Left ventricle myocardium superior (tissue), 1 donor: ENCODE measurements around the gene CAPSL. TPM values are rescaled to one million over a fixed set of nuclear protein-coding genes. Genes with fewer than 3 reads are reported as not detected.
"Not testable (repeated sequence)": the region's sequence is repeated elsewhere in the genome, so short reads cannot be mapped to it uniquely, and the experiment has no call there.

ENCODE experiments used
- ATAC-seq: fragments of 200-7000 bp; cut with Tn5 transposase; one replicate; pipeline ENCODE4 v1.9.1; 2020; ENCODE audit warnings: mild to moderate bottlenecking, moderate library complexity
- DNase-seq: peaks from one replicate; pipeline ENCODE4 v3.0.0-alpha.2; 2020
- intact Hi-C: fragments of 100-400 bp; cut with micrococcal nuclease; formaldehyde crosslinking; loops from one replicate; pipeline ENCODE4 v1.11.0; 2022
- long read RNA-seq: library from polyadenylated mRNA; unstranded; transcript quantifications from one replicate; pipeline ENCODE4 v2.0.0, GENCODE V29; 2021
- total RNA-seq: library from RNA; stranded (reverse); fragmentation: NEBNext Ultra II Directional; extraction: Animal tissue kit (Norgen Biotek cat#: 25700); gene quantifications from one replicate; pipeline ENCODE4 v1.2.1, GENCODE V29; 2021
- donor health status: DM: no; HTN: yes; CAD: no; lungs with severe emphysema.

The CAPSL gene
- not detected for total RNA-seq
- long read RNA-seq, result 0 reads

- no peak for ATAC-seq
- DNase-seq, result no peak
- intact Hi-C loops, result no loop called here
Observed at GRCh38 chr5:35938568-35939227, at the start of gene CAPSL. CAPSL (minus strand) TSS chr5:35938622; CDS start chr5:35921120, 17,502 bp downstream.

- intact Hi-C loops, result no loop called here
- ATAC-seq (no peak), DNase-seq (no peak)
Observed at GRCh38 chr5:35987776-35988175, 49.4 kb upstream of the CAPSL start.

- DNase-seq, result no peak
- no peak for ATAC-seq
- intact Hi-C loops, result no loop called here
Observed at GRCh38 chr5:35979715-35980114, 41.3 kb upstream of the CAPSL start.

GRCh38 chr5:35976859-35977258, 38.4 kb upstream of the CAPSL start:
- DNase-seq, intact Hi-C loops, ATAC-seq: not testable (repeated sequence)

GRCh38 chr5:35974570-35974969, 36.1 kb upstream of the CAPSL start:
- intact Hi-C loops, result no loop called here
- DNase-seq (no peak), ATAC-seq (no peak)

- DNase-seq (no peak), ATAC-seq (no peak)
- intact Hi-C loops, result no loop called here
Observed at GRCh38 chr5:35971878-35972210, 33.4 kb upstream of the CAPSL start.

GRCh38 chr5:35971186-35971877, 32.9 kb upstream of the CAPSL start:
- intact Hi-C loops, result no loop called here
- no peak for DNase-seq
- ATAC-seq, result no peak

- ATAC-seq (no peak), DNase-seq (no peak)
- intact Hi-C loops, result no loop called here
Observed at GRCh38 chr5:35963381-35963843, 25.0 kb upstream of the CAPSL start.

- DNase-seq (no peak), ATAC-seq (no peak)
- intact Hi-C loops, result no loop called here
Observed at GRCh38 chr5:35960328-35960727, 21.9 kb upstream of the CAPSL start.

- no peak for ATAC-seq
- intact Hi-C loops, result no loop called here
- no peak for DNase-seq
Observed at GRCh38 chr5:35956429-35956828, 18.0 kb upstream of the CAPSL start.

GRCh38 chr5:35954175-35954574, 15.8 kb upstream of the CAPSL start:
- DNase-seq (no peak), ATAC-seq (no peak)
- intact Hi-C loops, result no loop called here

- intact Hi-C loops, result no loop called here
Observed at GRCh38 chr5:35947085-35947484, 8.7 kb upstream of the CAPSL start.

GRCh38 chr5:35939639-35940038, 1.2 kb upstream of the CAPSL start:
- ATAC-seq (no peak), DNase-seq (no peak)
- intact Hi-C loops, result no loop called here

More at GRCh38 chr5:35947085-35947484, 8.7 kb upstream of the CAPSL start:
- ATAC-seq, result no peak
- DNase-seq, result no peak

- ATAC-seq, result peak; percentile 63
- DNase-seq, result no peak
- intact Hi-C loops, result loop anchor here (5.0 to 10.0 kb wide), 2 partner anchors 149 to 312 kb away; partner anchors contain the start of gene SPEF2
Observed at GRCh38 chr5:35926389-35927051, 11.9 kb downstream of the CAPSL start.

- ATAC-seq, result peak; percentile 57
- intact Hi-C loops, result loop anchor here (5.0 to 10.0 kb wide), 2 partner anchors 148 to 310 kb away; partner anchors contain the start of gene SPEF2
- peak; percentile 61 for DNase-seq
Observed at GRCh38 chr5:35924950-35925722, 13.3 kb downstream of the CAPSL start.

- intact Hi-C loops, result loop anchor here (10.0 kb wide), 1 partner anchor 310 kb away; the partner anchor contains the start of gene SPEF2
- ATAC-seq (no peak), DNase-seq (no peak)
Observed at GRCh38 chr5:35924122-35924949, 14.1 kb downstream of the CAPSL start.

GRCh38 chr5:35922468-35922867, 16.0 kb downstream of the CAPSL start:
- intact Hi-C loops, result loop anchor here (10.0 kb wide), 1 partner anchor 308 kb away; the partner anchor contains the start of gene SPEF2
- no peak for DNase-seq
- no peak for ATAC-seq

- DNase-seq (no peak), ATAC-seq (no peak)
- intact Hi-C loops, result loop anchor here (10.0 kb wide), 1 partner anchor 307 kb away; the partner anchor contains the start of gene SPEF2
Observed at GRCh38 chr5:35921930-35922329, 16.5 kb downstream of the CAPSL start.
